A549 (cell line): Measurements from ENCODE around the gene TMEM88.

Experiments used
- CBX8 ChIP-seq: fragments of 200-600 bp; sonication (generic); IDR thresholded peaks from 2 replicates; pipeline ENCODE4 v1.6.1; 2016
- CTCF ChIP-seq: fragments of >200 bp; sonication (Bioruptor Twin); formaldehyde crosslinking; IDR thresholded peaks from 3 replicates; pipeline ENCODE4 v1.5.1; 2016
- EP300 ChIP-seq, 2 experiments: fragments of >200 bp; sonication (Bioruptor Twin); formaldehyde crosslinking; IDR thresholded peaks; 2 replicates in 1 of 2; 3 replicates in 1 of 2; pipeline ENCODE4 v1.6.1; 2016 to 2017
- HDAC2 ChIP-seq: fragments of 200-600 bp; sonication (generic); IDR thresholded peaks from 2 replicates; pipeline ENCODE4 v1.6.1; 2016
- KDM1A ChIP-seq: fragments of 200-600 bp; sonication (generic); IDR thresholded peaks from 2 replicates; pipeline ENCODE4 v1.6.1; 2016; ENCODE audit warnings: low read depth, mild to moderate bottlenecking
- MAFK ChIP-seq: fragments of 450-650 bp; IDR thresholded peaks from 2 replicates; pipeline ENCODE4 v1.6.1; 2014; ENCODE audit not compliant: partially characterized antibody
- MYC ChIP-seq: IDR thresholded peaks from 2 replicates; pipeline ENCODE4 v1.6.1; 2012; ENCODE audit warnings: mild to moderate bottlenecking, inconsistent platforms, low read length, improper control_type of control experiment, borderline replicate concordance
- PHF8 ChIP-seq: fragments of 200-600 bp; sonication (generic); IDR thresholded peaks from 2 replicates; pipeline ENCODE4 v1.6.1; 2016; ENCODE audit warnings: low read depth, mild to moderate bottlenecking, antibody characterized with exemption, moderate library complexity, borderline replicate concordance
- POLR2AphosphoS2 ChIP-seq: conservative IDR thresholded peaks from 2 replicates; pipeline ENCODE4 v1.6.1; 2012; ENCODE audit warnings: low read length, improper control_type of control experiment, inconsistent platforms
- RAD21 ChIP-seq, 2 experiments: fragments of >200 bp in 1 of 2; sonication (Bioruptor Twin) in 1 of 2; formaldehyde crosslinking in 1 of 2; IDR thresholded peaks in 1 of 2; conservative IDR thresholded peaks in 1 of 2; 2 replicates in 1 of 2; 3 replicates in 1 of 2; pipeline ENCODE4 v1.6.1; 2012 to 2018; ENCODE audit warnings: inconsistent platforms in 1 of 2
- RCOR1 ChIP-seq: fragments of 150-350 bp; IDR thresholded peaks from 2 replicates; pipeline ENCODE4 v1.6.1; 2014; ENCODE audit warnings: antibody characterized with exemption, low read length, low read depth
- RFX5 ChIP-seq: fragments of 450-650 bp; IDR thresholded peaks from 2 replicates; pipeline ENCODE4 v1.7.1; 2014; ENCODE audit warnings: antibody characterized with exemption, mild to moderate bottlenecking, moderate library complexity
- SMC3 ChIP-seq: fragments of >200 bp; sonication (Bioruptor Twin); formaldehyde crosslinking; IDR thresholded peaks from 3 replicates; pipeline ENCODE4 v1.6.1; 2018; ENCODE audit warnings: inconsistent platforms
- SREBF2 ChIP-seq: fragments of 450-650 bp; IDR thresholded peaks from 2 replicates; pipeline ENCODE4 v1.6.1; 2014; ENCODE audit warnings: mild to moderate bottlenecking, moderate library complexity

- no peak for TF ChIP-seq RFX5
- no peak for TF ChIP-seq CTCF
- no peak for TF ChIP-seq SMC3
- TF ChIP-seq MAFK = no peak
- no peak for TF ChIP-seq HDAC2
- TF ChIP-seq PHF8 = no peak
- no peak for TF ChIP-seq KDM1A
- TF ChIP-seq POLR2AphosphoS2 = 0 out of 2 replicates have a peak, but pooled peaks have one; percentile 26
- TF ChIP-seq CBX8 = no peak
- no peak for TF ChIP-seq RCOR1
- TF ChIP-seq MYC = no peak
- TF ChIP-seq SREBF2 = no peak
- TF ChIP-seq RAD21 (conservative IDR thresholded peaks at IDR 0.05 in 1 of 2, IDR thresholded peaks at IDR 0.05 in 1 of 2) = no peak
- TF ChIP-seq EP300 (IDR thresholded peaks at IDR 0.05) = no peak
Measured at GRCh38 chr17:7845359-7846062, 9.4 kb upstream of the TMEM88 start.
